Inflammatory macrophage (primary cell): Measurements from ENCODE around the gene INSR.
"Not testable (repeated sequence)": the region's sequence is repeated elsewhere in the genome, so short reads cannot be mapped to it uniquely, and the experiment has no call there.

Experiments used
- DNase-seq, 2 donors: peaks; one replicate each; pipeline ENCODE4 v3.0.0-alpha.2; 2020 to 2022

Gene INSR

GRCh38 chr19:7191946-7192691 lies 102.1 kb downstream of the INSR start:
- DNase-seq, result peak; percentile 46 to 59

DNA sequence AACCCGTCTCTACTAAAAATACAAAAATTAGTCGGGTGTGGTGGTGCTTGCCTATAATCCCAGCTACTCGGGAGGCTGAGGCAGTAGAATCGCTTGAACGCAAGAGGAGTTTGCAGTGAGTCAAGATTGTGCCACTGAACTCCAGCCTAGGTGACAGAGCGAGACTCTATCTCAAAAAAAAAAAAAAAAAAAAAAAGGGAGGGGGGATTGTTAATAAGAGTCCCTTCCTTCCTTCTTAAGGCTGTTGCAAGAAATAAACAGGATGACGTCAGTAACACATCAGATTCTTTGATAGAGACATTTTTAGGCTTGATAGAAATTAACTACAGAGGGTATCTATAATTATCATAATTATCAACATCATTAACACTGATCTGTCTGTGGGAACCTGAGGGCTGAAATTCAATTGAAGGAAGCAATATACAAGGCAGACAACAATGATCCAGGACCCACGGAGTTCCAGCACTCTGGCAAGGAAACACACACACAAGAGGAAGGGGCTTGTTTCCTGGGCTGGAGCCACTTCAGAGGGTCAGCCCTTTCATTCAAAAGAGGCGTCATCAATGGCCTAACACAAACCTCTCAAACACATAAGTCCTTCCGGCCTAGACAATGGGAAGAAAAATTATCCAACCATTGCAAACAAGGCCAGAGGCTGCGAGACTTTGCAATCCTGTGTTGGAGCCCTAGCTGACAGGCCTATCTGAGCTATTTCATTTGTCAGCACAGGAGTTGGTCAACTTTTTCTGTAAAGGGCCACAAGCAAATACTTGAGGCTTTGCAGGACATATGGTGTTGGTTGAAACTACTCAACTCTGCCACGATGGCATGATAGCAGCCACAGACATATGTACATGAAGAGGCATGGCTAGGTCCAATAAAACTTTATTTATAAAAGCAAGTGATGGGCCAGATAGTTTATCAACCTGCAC lies 105.2 kb downstream of the INSR start:
- DNase-seq, result peak in 1 of 2 donors; percentile 22

DNA sequence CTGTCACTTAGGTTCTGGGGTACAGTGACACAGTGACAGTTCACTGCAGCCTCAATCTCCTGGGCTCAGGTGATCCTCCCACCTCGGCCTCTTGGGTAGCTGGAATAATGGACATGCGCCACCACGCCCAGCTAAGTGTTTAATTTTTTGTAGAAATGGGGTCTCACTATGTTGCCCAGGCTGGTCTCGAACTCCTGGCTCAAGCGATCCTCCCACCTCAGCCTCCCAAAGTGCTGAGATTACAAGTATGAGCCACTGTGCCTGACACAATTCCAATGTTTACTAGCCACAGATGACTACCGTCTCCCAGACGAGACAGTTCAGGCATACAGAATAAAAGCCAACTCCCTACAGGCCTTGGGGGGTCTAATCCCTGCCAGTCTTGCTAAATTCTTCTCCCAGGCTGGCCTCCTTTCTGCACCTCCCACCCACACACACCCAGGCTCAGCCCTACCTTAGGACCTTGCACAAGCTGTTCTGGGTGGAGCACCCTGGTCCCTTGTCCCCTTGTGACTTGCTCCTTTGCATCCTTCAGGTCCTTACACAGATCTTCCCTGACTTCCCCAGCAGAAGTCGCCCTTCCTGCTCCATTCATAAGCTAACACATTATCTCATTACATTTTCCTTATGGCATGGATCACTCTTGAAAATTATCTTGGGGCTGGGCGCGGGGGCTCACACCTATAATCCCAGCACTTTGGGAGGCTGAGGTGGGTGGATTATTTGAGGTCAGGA lies 106.4 kb downstream of the INSR start:
- DNase-seq, result no peak

GRCh38 chr19:7182489-7182888 lies 111.7 kb downstream of the INSR start:
- DNase-seq, result no peak

- no peak for DNase-seq
Measured at GRCh38 chr19:7179917-7180306, 114.3 kb downstream of the INSR start.

DNA sequence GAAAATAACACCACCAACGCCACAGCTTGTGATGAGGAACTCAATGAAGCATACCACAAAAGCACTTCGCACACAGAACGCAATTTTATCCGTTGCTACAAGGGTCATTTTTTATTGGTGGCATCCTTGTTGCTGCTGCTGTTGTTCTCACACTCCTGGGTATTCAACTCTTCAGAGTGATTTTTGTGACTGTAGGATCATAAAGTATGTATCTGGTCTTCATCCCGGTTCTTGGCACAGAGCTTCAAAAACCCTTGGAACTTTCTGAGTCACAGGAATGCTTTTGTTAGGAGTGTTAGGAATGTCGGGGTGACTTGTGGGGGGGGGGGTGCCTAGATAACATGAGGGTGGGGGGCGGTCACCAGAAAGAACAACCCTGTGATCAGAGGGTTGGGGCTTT lies 116.3 kb downstream of the INSR start:
- DNase-seq, result no peak

- no peak for DNase-seq
Measured at GRCh38 chr19:7176792-7177191, 117.4 kb downstream of the INSR start.

- no peak for DNase-seq
Measured at GRCh38 chr19:7172794-7173193, 121.4 kb downstream of the INSR start.

DNA sequence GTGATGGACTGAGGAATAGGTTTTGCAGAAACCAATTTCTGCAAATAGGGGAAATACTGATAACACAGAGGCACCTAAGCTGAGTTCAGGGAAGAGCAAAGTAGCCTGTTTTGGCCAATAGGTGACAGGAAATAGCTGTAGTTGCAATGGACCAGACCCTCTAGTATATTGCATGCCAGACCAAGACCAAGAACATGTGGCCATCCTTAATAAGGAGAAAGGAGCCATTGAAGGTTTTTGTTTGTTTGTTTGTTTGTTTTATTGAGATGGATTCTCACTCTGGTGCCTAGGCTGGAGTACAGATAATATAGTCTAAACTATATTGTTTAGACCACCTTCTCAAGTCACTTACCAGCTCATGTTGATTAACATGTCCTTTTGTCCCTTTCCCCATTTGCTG lies 123.2 kb downstream of the INSR start:
- DNase-seq, result no peak

GRCh38 chr19:7168941-7169340 lies 125.3 kb downstream of the INSR start:
- no peak for DNase-seq

DNA sequence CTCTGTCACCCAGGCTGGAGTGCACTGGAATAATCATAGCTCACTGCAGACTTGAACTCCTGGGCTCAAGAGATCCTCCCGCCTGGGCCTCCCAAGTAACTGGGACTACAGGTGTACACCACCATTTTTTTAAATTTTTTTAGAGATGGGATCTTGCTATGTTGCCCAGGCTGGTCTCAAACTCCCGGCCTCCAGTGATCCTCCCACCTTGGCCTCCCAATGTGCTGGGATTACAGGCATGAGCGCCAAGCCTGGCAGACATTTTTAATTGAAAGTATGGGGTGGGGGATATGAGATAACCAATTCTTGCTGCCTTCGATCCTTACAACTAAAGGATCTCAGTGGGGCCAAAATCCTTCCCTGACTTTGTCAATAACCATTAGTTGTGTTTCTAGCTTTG lies 132.9 kb downstream of the INSR start:
- DNase-seq, result no peak

GRCh38 chr19:7159105-7159933 lies 134.9 kb downstream of the INSR start:
- DNase-seq, result peak; percentile 85 to 93

GRCh38 chr19:7153022-7153421 lies 141.2 kb downstream of the INSR start:
- DNase-seq, result no peak

GRCh38 chr19:7152568-7152967 lies 141.6 kb downstream of the INSR start:
- no peak for DNase-seq

DNA sequence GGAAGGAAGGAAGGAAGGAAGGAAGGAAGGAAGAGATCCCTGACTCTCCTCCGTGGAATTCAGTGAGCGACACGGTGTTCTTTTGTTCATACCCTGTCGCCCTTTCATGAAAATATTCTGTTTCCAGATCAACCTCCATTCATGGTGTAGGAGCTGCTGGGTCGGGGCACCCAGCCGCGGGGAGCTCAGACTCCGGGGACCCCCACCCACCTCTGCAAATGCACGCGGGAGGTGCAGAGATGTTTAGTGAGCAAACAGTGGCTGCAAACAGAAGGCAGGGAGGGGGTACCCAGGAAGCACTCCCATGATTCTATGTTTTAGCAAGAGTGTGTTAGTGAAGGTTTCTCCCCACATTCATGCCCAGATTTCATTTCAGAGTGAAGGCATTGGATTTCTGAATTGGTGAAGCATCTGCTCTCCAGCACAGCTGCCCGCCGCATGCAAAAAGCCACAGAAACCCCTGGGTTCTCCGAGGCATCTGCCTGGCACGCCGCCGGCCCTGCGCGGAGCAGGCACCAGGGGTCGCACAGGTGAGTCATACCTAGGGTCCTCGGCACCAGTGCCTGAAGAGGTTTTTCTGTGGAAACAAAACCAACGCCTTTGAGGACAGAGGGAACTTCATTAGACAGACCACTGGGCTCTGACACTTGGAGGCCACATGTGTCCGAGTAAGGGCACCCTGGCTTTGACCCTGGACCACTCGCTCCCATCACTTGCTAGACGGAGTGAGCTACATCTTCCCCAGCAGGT lies 144.1 kb downstream of the INSR start:
- no peak for DNase-seq

GRCh38 chr19:7147119-7147675 lies 147.0 kb downstream of the INSR start:
- DNase-seq, result not testable (repeated sequence)

GRCh38 chr19:7146086-7146485 lies 148.1 kb downstream of the INSR start:
- DNase-seq, result peak; percentile 10 to 27

- DNase-seq, result no peak
Measured at GRCh38 chr19:7145494-7145893, 148.7 kb downstream of the INSR start.

DNA sequence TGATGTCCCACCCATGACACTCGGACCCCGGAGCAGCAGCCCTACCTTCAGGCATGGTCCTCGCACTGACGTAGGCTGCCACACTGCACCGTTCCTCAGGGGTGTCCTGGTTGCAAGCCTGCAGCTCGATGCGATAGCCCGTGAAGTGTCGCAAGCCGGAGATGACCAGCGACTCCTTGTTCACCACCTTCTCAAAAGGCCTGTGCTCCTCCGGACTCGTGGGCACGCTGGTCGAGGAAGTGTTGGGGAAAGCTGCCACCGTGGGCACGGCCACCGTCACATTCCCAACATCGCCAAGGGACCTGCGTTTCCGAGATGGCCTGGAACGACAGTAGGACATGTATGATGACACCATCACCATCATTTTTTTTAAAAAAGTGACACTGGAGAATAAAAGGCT lies 151.4 kb downstream of the INSR start:
- no peak for DNase-seq

DNA sequence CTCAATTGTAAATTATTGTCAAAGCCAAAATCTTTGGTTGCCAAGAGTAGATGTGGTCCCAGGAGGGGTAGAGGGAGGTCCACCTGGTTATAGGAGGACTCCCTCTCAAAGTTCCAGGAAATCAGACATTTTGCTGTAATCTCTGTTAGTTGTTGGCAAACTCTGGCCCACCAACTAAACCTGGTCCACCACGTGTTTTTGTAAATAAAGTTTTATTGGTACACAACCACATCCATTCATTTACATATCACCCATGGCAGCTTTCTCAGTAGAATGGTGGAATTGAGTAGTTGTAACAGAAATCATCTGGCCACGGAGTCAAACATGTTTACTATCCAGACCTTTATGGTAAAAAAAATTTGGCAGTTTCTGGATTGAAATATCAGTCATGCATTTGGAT lies 154.1 kb downstream of the INSR start:
- DNase-seq, result no peak

GRCh38 chr19:7139095-7139494 lies 155.1 kb downstream of the INSR start:
- DNase-seq, result no peak
